DOHH2 (cell line): Measurements from ENCODE around the gene SPRN.

Experiments
- H3F3A ChIP-seq: fragments of 200-600 bp; sonication (generic), shearing (Covaris generic); 2 replicates; pipeline ENCODE4 v1.6.0; 2016; ENCODE audit warnings: antibody characterized with exemption, mild to moderate bottlenecking; ENCODE audit not compliant: control insufficient read depth, insufficient read depth
- H3K27ac ChIP-seq: fragments of 200-600 bp; sonication (generic); 2 replicates; pipeline ENCODE4 v1.5.1; 2014; ENCODE audit warnings: low read depth, mild to moderate bottlenecking, low read length, moderate library complexity
- H3K27me3 ChIP-seq: fragments of 200-600 bp; sonication (generic); 2 replicates; pipeline ENCODE4 v1.6.1; 2014; ENCODE audit warnings: mild to moderate bottlenecking, low read length, mixed read lengths; ENCODE audit not compliant: control insufficient read depth
- H3K36me3 ChIP-seq: fragments of 200-600 bp; sonication (generic); 2 replicates; pipeline ENCODE4 v1.6.1; 2014; ENCODE audit warnings: mild to moderate bottlenecking, low read length, moderate library complexity, mixed read lengths; ENCODE audit not compliant: control insufficient read depth
- H3K4me1 ChIP-seq: fragments of 200-600 bp; sonication (generic); 2 replicates; pipeline ENCODE4 v1.6.1; 2014; ENCODE audit warnings: mild to moderate bottlenecking, low read length, mixed read lengths; ENCODE audit not compliant: control insufficient read depth
- H3K4me2 ChIP-seq: fragments of 200-600 bp; sonication (generic); 2 replicates; pipeline ENCODE4 v1.6.0; 2014; ENCODE audit warnings: mild to moderate bottlenecking, low read length, moderate library complexity
- H3K4me3 ChIP-seq: fragments of 200-600 bp; sonication (generic); 2 replicates; pipeline ENCODE4 v1.5.1; 2014; ENCODE audit warnings: mild to moderate bottlenecking, low read length, mixed read lengths
- H3K79me2 ChIP-seq: fragments of 200-600 bp; sonication (generic); 2 replicates; pipeline ENCODE4 v1.6.1; 2014; ENCODE audit warnings: mild to moderate bottlenecking, low read length, mixed read lengths; ENCODE audit not compliant: control insufficient read depth
- H3K9me2 ChIP-seq: fragments of 200-600 bp; sonication (generic); replicated peaks from 2 replicates; pipeline ENCODE4 v1.6.1; 2014; ENCODE audit warnings: mild to moderate bottlenecking, low read length, mixed read lengths; ENCODE audit not compliant: control insufficient read depth
- H3K9me3 ChIP-seq: fragments of 200-600 bp; sonication (generic); 2 replicates; pipeline ENCODE4 v1.6.1; 2014; ENCODE audit warnings: antibody characterized with exemption, low read length, mixed read lengths; ENCODE audit not compliant: control insufficient read depth, insufficient read depth
- H4K20me1 ChIP-seq: fragments of 200-600 bp; sonication (generic); 2 replicates; pipeline ENCODE4 v1.6.0; 2014; ENCODE audit warnings: low read depth, mild to moderate bottlenecking, antibody characterized with exemption, low read length, moderate library complexity; ENCODE audit not compliant: control insufficient read depth, insufficient read depth
- CTCF ChIP-seq: fragments of 200-600 bp; sonication (generic); IDR thresholded peaks from one replicate; pipeline ENCODE4 v1.5.1; 2014; ENCODE audit warnings: antibody characterized with exemption, mild to moderate bottlenecking, low read depth, low read length; ENCODE audit not compliant: poor library complexity, severe bottlenecking
- EZH2phosphoT487 ChIP-seq: fragments of 200-600 bp; sonication (generic); IDR thresholded peaks from 2 replicates; pipeline ENCODE4 v1.6.1; 2017; ENCODE audit warnings: borderline replicate concordance, mild to moderate bottlenecking, antibody characterized with exemption, low read length, moderate library complexity, mixed read lengths

Gene SPRN

GRCh38 chr10:133401981-133402725, 22.3 kb downstream of the SPRN start:
- Histone ChIP-seq H3K9me3 (no peaks in the 10 kb centered on the region), H3K79me2 (peaks cover 70% of the 10 kb centered on the region), H3F3A (0 out of 2 replicates have a peak, but pooled peaks cover 4% of the 10 kb centered on the region), H3K27ac (no peak overlapping the region), H4K20me1 (peaks cover 6% of the 10 kb centered on the region), H3K36me3 (peaks cover 84% of the 10 kb centered on the region), H3K4me3 (no peak overlapping the region), H3K4me1 (peaks cover 20% of the 10 kb centered on the region), H3K4me2 (no peak overlapping the region), H3K9me2 (no peaks in the 10 kb centered on the region), H3K27me3 (no peaks in the 10 kb centered on the region)
- TF ChIP-seq EZH2phosphoT487 (no peak), CTCF (no peak)

- Histone ChIP-seq H3K4me3 (no peak overlapping the region), H3F3A (0 out of 2 replicates have a peak, but pooled peaks cover 4% of the 10 kb centered on the region), H3K9me3 (no peaks in the 10 kb centered on the region), H3K27me3 (no peaks in the 10 kb centered on the region), H3K27ac (no peak overlapping the region), H3K9me2 (no peaks in the 10 kb centered on the region), H4K20me1 (peaks cover 6% of the 10 kb centered on the region), H3K4me1 (peaks cover 20% of the 10 kb centered on the region), H3K36me3 (peaks cover 82% of the 10 kb centered on the region), H3K4me2 (no peak overlapping the region), H3K79me2 (peaks cover 70% of the 10 kb centered on the region)
- no peak for TF ChIP-seq CTCF
Measured at GRCh38 chr10:133401500-133401899, 22.9 kb downstream of the SPRN start.

- no peak for TF ChIP-seq EZH2phosphoT487
- TF ChIP-seq CTCF: no peak
- Histone ChIP-seq H3K36me3 (peaks cover 84% of the 10 kb centered on the region), H4K20me1 (peaks cover 6% of the 10 kb centered on the region)
Measured at GRCh38 chr10:133400624-133401424, 23.6 kb downstream of the SPRN start.

More at GRCh38 chr10:133400624-133401424, 23.6 kb downstream of the SPRN start:
- Histone ChIP-seq H3K27ac (no peak overlapping the region), H3K4me2 (no peak overlapping the region), H3K4me1 (peaks cover 16% of the 10 kb centered on the region), H3K79me2 (peaks cover 70% of the 10 kb centered on the region), H3K4me3 (no peak overlapping the region), H3F3A (0 out of 2 replicates have a peak, but pooled peaks cover 4% of the 10 kb centered on the region), H3K27me3 (no peaks in the 10 kb centered on the region), H3K9me2 (no peaks in the 10 kb centered on the region), H3K9me3 (no peaks in the 10 kb centered on the region)
